ENCODE measurements around the gene SSX2IP. TPM values are rescaled to one million over a fixed set of nuclear protein-coding genes. Genes with fewer than 3 reads are reported as not detected.
A peak's percentile ranks its signal among the peaks of the same experiment; 100 is the strongest.

Gene SSX2IP
- polyA plus RNA-seq, 1 experiment: 6.5 TPM

DNA sequence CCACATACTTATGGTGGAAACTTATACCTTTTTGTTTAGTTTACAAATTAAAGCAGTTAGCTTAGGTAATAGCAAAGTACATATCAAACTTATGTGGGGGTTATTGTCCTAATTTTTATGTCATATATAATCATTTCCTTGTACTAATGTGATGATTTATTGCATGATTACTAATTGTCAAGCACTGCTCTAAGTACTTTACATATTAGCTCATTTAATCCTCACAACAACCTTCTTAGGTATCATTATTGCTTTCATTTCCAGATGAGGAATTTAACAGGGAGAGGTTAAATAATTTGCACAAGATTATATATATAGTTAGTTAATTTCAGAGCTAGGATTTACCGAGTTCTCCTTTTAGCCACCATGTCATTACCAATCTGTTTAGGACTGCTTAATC lies 11.9 kb upstream of the SSX2IP start:
- TF ChIP-seq, protein P1, sequence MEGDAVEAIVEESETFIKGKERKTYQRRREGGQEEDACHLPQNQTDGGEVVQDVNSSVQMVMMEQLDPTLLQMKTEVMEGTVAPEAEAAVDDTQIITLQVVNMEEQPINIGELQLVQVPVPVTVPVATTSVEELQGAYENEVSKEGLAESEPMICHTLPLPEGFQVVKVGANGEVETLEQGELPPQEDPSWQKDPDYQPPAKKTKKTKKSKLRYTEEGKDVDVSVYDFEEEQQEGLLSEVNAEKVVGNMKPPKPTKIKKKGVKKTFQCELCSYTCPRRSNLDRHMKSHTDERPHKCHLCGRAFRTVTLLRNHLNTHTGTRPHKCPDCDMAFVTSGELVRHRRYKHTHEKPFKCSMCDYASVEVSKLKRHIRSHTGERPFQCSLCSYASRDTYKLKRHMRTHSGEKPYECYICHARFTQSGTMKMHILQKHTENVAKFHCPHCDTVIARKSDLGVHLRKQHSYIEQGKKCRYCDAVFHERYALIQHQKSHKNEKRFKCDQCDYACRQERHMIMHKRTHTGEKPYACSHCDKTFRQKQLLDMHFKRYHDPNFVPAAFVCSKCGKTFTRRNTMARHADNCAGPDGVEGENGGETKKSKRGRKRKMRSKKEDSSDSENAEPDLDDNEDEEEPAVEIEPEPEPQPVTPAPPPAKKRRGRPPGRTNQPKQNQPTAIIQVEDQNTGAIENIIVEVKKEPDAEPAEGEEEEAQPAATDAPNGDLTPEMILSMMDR (IDR thresholded peaks at IDR 0.05; ENCODE audit: insufficient read depth, low read depth, low read length): no peak
- DNase-seq (ENCODE audit: low read depth): no peak
- CTCF ChIA-PET: interaction anchor here (1.4 to 1.5 kb wide), 3 partner anchors 10 to 13 kb away, joined by 3 to 4 read pairs (median 3); no protein-coding TSS in a partner anchor
- POLR2A ChIA-PET: no interaction called here
- Histone ChIP-seq H3K4me3 (ENCODE audit: low read depth, low read length) (no peak overlapping the region), H3K36me3 (ENCODE audit: control insufficient read depth, insufficient read depth, low read length) (no peaks in the 10 kb centered on the region), H3K27me3 (ENCODE audit: control insufficient read depth, insufficient read depth, low read length) (no peaks in the 10 kb centered on the region)

DNA sequence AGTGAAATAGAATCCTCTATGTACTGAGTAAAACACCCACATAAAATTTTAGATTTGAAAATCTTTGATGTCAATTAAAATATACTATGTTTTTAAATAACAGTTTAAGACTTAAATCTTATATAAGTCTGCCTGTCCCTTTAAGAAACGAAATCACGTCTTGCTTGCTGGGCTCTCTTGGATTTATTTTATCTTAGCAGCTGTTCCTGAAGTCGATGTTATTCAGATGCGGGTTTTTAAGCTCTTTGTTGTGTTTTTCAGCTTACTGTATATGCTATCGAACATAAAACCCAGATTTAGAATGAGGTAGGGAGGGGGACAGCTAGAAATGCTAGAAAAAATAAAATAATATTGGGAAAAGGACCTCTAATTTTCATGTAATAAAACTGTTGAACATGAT lies 11.1 kb upstream of the SSX2IP start:
- Histone ChIP-seq H3K36me3 (ENCODE audit: control insufficient read depth, insufficient read depth, low read length) (no peaks in the 10 kb centered on the region), H3K4me3 (ENCODE audit: low read depth, low read length) (no peak overlapping the region), H3K27me3 (ENCODE audit: control insufficient read depth, insufficient read depth, low read length) (no peaks in the 10 kb centered on the region)
- ChIA-PET POLR2A (no interaction called here), CTCF (interaction anchor here (0.6 to 1.5 kb wide), 3 partner anchors 10 to 14 kb away, joined by 3 to 4 read pairs (median 3); no protein-coding TSS in a partner anchor)
- TF ChIP-seq, protein P1 (IDR thresholded peaks at IDR 0.05; ENCODE audit: insufficient read depth, low read depth, low read length): no peak
- DNase-seq (ENCODE audit: low read depth): no peak

DNA sequence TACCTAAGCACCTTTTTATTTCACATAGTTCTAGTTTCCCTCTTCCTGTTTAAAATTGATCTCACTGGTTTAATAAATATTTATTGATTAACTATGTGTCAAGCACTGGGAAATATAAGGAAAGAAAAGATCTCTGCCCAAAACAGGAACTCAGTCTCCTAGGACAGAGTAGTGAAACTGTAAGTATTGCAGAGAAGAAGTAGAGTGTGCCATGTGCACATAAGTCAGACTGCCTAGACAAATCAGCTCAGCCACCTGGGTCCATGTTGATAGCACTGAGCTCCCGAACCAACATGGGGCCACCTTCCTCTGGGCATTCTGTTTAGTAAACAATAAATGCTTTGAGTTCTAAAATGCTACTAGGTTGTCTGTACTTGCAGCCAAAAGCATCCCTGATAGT lies 9.8 kb upstream of the SSX2IP start:
- ChIA-PET CTCF (interaction anchor here (0.6 to 1.4 kb wide), 2 partner anchors 11 to 13 kb away, joined by 3 read pairs; no protein-coding TSS in a partner anchor), POLR2A (no interaction called here)
- TF ChIP-seq, protein P1 (IDR thresholded peaks at IDR 0.05; ENCODE audit: insufficient read depth, low read depth, low read length): no peak

DNA sequence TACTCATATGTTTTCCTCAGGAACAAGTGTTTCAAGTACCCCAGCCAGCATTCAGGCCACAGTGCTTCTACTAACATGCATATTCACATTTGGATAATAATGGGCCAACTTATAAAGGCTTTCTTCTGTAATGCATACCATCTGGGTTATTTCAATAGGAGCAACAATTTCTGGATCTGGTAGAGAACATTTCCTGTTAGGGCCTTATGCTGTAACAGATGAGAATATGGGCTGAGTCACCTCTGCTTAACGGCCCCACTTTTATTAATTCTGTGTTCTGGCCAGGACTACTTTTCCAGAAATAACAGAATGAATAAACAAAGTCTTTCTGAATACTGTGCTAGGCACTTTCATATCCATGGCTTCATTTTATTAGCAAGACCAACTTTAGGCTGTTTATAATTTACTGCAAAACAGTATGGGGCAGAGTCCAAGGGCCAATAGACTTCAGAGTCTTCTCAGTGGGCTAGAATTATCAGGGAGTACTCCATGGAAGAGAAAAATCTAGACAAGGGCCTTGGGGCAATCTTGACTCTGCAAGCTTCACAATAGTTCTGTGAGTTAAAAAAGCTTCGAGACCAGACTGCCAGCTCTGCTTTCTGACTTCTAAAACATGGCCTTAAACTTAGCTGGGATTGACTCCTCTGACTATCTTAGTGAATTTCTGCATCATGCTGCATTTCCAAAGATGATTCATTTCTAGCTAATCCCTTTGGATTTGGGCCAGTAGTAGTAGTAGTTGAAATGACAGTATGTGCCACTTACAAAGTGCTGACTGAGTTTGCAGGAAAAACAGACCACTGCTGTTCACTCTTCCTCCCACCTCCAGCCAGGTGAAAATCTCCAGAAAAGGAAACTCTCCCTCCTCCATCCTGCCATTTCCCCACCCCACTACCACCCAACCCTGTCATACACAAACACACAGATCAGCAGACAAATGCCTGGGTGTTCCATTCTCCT lies 8.2 kb upstream of the SSX2IP start:
- Histone ChIP-seq H3K4me3 (ENCODE audit: low read depth, low read length) (no peak overlapping the region), H3K36me3 (ENCODE audit: control insufficient read depth, insufficient read depth, low read length) (no peaks in the 10 kb centered on the region), H3K27me3 (ENCODE audit: control insufficient read depth, insufficient read depth, low read length) (no peaks in the 10 kb centered on the region)
- TF ChIP-seq, protein P1 (IDR thresholded peaks at IDR 0.05; ENCODE audit: insufficient read depth, low read depth, low read length): no peak
- POLR2A ChIA-PET: interaction anchor here (0.6 kb wide), 2 partner anchors 9 to 30 kb away, joined by 4 to 5 read pairs; no protein-coding TSS in a partner anchor
- CTCF ChIA-PET: interaction anchor here (0.5 to 1.4 kb wide), 2 partner anchors 15 to 1164 kb away, joined by 3 read pairs; no protein-coding TSS in a partner anchor
- peak; percentile 91 for DNase-seq (ENCODE audit: low read depth)

More for the DNA sequence above, 9.8 kb upstream of the SSX2IP start:
- Histone ChIP-seq H3K4me3 (ENCODE audit: low read depth, low read length) (no peak overlapping the region), H3K27me3 (ENCODE audit: control insufficient read depth, insufficient read depth, low read length) (no peaks in the 10 kb centered on the region), H3K36me3 (ENCODE audit: control insufficient read depth, insufficient read depth, low read length) (no peaks in the 10 kb centered on the region)
- no peak for DNase-seq (ENCODE audit: low read depth)

DNA sequence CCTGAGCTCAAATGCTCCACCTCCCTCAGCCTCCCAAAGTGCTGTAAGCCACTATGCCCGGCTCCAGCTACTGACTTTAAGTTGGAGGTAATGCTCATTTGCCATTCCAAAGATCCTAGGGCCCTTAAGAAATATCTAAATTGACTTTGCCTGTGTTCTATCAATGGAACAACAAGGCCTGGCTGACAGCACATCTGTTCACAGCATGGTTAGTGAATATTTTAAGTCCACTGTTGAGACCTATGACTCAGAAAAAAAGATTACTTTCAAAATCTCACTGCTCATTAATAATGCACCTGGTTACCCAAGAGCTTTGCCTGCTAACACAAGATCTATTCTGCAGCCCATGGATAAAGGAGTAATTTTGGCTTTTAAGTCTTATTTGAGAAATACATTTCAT lies 3.5 kb upstream of the SSX2IP start:
- CTCF ChIA-PET: interaction anchor here (1.0 kb wide), 1 partner anchor 56 kb away, joined by 5 read pairs; no protein-coding TSS in a partner anchor
- Histone ChIP-seq H3K27me3 (ENCODE audit: control insufficient read depth, insufficient read depth, low read length) (no peaks in the 10 kb centered on the region), H3K4me3 (ENCODE audit: low read depth, low read length) (no peak overlapping the region), H3K36me3 (ENCODE audit: control insufficient read depth, insufficient read depth, low read length) (no peaks in the 10 kb centered on the region)
- TF ChIP-seq, protein P1 (IDR thresholded peaks at IDR 0.05; ENCODE audit: insufficient read depth, low read depth, low read length): no peak
- POLR2A ChIA-PET: no interaction called here
- no peak for DNase-seq (ENCODE audit: low read depth)

Measured in BJ (cell line).